GM18873 (cell line): ENCODE data around the gene CHDH.

Source experiments
- ATAC-seq: cut with Tn5 transposase; IDR thresholded peaks from one replicate; pipeline ENCODE4 v1.9.1; 2021; ENCODE audit warnings: mild to moderate bottlenecking, moderate library complexity, moderate number of reproducible peaks; ENCODE audit not compliant: unreplicated experiment, low FRiP score

CHDH gene

DNA sequence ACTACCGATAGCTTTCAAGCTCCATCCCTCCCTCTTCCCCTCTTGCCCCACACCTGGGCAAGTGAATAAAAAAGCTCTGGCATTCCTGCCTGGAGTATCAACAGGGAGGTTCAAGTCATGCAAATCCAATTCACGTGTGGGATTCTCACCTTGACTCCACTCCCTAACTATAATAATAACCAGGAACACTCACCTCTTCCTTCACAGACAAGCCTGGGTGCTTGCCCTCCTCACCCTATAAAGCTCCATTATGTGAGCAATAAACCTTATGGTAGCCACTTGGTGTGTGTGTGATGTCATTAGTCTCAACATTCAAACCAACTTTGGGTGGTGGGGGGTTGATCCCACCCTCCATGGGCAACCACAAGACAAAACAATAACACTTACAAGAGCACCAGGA lies 16.6 kb downstream of the CHDH start:
- no peak for ATAC-seq

- ATAC-seq = no peak
Observed at GRCh38 chr3:53828581-53828980, 17.6 kb downstream of the CHDH start.

DNA sequence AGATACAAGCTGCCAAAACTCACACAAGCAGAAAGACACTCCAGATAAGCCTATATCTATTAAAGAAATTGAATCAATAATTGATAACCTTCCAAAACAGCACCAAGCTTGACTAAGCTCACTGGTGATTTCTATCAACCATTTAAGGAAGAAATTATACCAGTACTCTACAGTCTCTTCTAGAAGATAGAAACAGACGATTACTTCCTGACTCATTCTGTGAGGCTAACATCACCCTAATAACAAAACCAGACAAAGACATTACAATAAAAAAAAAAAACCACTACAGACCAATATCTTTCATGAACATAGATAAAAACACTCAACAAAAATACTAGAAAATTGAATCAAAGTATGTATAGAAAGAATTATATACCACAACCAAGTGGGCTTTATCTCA lies 20.2 kb downstream of the CHDH start:
- no peak for ATAC-seq

GRCh38 chr3:53824795-53825194 lies 21.4 kb downstream of the CHDH start:
- ATAC-seq = no peak

DNA sequence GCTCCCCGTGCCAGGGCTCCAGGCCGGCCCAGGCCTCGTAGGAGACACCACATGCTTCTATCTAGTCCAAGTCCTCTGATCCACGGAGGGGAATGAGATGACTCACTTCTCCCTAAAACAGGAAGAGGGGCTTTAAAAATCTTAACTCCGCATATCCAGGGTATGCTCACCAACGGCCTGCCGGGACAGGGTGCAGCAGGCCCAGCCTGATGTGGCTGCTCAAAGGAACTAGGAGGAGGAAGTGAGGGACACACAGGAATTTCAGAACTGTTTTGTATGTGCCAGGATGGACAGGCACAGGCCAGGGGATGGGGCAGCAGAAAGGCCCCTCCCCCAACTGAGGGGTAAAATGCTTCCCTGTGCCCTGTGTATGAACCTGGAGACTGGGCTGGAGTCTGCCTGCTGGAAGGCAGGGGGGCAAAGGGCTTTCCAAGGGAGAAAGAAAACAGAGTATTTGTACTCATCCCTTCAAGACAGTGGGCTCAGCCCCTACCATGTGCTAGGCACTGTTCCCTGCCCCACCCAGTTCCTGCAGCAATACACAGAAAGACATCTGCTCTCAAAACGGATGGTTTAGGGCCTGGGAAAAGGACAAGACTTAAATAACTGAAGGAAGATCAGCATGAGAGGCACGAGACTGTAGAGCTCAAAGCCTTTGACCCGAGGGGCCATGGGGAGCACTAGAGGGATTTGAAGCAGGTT lies 22.1 kb downstream of the CHDH start:
- no peak for ATAC-seq

GRCh38 chr3:53823026-53823955 lies 22.9 kb downstream of the CHDH start:
- no peak for ATAC-seq

DNA sequence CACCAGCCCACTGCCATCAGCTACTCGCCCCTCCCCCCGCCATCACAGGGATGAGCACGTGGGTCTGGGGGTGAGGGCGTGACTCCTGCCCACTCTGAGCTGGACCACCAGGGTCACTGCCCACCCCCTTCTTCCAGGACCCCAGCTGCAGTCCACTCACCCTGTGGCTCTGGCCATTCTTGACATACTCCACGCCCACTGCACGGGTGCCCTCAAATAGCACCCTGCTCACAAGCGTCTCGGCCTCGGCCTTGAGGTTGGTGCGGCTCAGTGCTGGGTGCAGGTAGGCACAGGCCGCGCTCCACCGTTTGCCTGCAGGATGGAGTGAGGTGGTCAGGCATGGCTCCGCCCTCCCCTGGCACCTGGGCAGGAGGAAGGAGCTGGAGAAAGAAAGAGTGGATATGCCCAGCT lies 23.9 kb downstream of the CHDH start:
- no peak for ATAC-seq

- no peak for ATAC-seq
Observed at GRCh38 chr3:53821631-53822121, 24.5 kb downstream of the CHDH start.

GRCh38 chr3:53820756-53821580 lies 25.3 kb downstream of the CHDH start:
- ATAC-seq = no peak

DNA sequence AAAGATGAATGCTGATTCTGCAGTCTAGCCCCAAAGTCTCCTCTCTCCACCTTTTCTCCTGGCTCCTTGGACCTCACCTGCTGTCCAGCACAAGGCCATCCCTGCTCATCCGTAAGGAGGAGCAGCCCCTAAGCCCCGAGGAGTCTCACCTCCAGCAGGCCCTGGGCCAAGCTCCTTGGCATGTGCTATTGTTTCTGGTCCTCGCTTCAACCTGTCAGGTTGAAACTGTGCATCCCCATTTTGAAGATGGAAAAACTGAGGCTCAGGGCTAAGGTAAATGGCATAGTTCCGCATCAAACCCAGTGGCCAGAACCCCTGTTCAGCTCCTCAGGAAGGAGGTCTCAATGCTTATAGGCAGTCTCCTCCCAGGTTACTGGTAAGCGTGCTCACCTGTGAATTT lies 26.1 kb downstream of the CHDH start:
- no peak for ATAC-seq

DNA sequence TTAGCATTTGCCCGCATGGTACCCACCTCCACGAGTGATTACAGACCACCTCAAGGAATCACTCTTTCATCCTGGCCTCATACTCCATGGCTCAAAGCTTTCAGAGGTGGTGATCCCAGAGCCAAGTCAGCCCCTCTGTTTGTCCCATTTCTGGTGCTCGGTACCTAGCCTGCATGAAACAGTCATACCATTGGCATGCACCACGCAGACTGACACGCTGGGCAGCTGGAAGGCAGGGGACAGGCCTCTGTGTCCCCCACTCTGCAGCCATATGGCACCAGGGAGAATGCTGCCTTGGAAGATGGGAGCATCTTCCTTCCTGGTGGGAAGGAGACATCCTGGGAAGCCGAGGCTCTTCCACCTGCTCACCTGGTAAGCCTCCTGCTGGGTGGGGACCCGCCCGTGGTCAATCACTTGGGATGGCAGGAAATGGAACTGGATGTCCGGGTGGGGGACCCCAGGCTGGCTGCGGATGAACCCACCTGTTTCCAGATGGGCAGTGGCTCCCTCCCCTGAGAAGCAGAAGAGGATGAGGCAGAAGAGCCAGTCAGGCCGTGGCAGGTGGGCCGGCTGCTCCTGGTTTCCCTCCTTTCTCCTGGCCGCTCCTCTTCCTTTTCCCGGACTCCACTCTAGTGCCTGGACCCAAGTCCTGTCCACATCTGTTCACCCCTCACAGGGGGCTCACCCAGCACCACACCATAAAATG lies 26.9 kb downstream of the CHDH start:
- no peak for ATAC-seq

DNA sequence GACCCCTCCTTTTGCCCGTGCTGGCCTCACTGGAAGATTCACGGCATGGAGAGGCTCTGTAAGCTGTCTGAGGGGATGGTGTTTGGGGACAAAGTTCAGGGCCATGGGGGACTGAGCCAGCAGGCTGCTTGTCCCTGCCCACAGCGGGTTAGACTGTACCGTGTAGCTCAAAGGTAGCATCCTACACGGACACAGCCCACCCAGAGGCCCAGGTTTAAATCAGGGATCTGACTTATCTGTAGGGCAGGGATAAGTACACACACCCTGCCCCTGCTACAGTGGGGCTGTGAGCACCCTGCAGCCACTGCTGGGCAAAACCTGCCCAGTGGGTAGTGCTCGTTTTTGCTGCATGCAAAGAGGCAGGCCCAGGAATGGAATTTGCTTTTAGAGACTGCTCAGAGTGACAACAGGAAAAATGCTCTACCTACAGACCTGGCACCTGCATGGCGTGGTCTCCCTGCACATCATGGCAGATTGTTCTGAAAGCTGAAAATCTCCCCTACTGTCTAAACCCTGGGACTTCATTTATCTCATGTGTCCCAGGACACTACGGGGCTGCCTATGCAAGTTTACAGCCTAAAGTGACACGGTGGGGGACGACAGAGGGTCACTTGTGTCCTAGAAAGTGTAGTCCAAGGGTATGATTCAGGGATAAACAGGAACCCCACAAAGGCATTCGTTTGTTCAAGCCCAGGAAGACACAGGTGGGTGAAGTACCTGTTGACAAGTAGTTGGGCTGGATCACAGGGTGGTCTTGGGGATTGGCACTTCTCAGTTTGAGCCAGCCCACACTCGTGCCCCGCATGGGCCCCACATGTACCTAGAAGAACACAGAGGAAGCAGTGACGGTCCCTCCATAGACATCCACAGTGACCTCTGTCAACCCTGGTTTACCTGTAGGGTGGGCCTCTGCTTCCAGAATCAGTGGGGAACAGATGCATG lies 27.7 kb downstream of the CHDH start:
- ATAC-seq = no peak

GRCh38 chr3:53817809-53818208 lies 28.4 kb downstream of the CHDH start:
- no peak for ATAC-seq

DNA sequence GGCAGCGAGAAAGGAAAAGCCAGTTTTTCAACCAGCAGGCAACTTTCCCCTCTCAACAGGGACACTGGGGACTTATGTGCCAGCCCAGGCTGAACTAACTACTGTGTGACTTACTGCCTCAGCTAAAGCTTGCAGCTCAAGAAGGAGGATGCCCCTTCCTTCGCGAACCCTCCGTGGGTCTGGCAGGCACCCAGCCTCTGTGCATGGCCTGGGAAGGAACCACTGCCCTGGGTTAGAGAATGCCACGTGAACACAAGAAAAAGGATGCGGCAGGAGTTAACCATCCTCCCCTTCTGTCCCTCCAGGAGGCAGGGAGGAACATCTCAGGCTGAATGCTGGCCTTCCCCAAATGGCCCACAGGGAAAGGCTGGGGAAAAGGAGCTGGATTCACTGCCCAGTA lies 29.0 kb downstream of the CHDH start:
- no peak for ATAC-seq

- ATAC-seq = no peak
Observed at GRCh38 chr3:53816425-53816824, 29.8 kb downstream of the CHDH start.

DNA sequence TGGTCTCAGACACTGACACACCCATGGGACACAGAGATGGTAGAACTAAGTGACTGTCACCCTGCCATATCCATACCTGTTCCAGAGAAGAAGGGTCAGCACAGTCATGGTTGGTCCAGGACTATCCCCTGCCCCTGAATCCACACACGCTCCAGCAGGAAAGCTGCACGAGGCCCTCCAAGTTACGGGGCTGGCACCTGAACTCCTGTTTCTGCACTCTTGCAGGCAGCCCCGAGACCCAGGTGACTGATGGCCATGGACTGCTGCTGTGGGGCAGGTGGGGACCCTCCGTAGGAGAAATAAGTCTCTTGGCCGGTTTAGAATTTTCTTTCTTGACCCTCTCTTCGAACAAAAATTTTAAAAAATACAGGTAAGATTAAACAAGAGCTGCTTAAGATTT lies 30.6 kb downstream of the CHDH start:
- ATAC-seq = no peak

DNA sequence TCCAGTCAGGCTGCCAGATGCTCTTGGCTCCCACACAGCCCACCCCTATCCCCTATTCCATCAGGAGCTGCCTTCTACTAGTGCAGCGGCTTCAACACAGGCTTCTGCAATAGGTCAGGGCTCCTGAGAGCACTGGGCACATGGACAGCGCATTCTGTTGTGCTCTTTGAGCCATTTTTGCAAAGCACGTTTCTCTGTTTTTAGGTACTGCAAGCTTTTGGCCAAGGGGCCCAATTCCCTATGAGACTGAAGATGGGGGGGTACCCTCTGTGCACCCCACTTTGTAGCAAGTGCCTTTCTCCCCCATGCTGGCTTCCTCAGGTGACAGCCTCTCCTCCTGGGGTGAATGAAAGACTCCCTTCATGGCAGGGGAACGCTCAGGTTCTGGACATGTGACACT lies 31.2 kb downstream of the CHDH start:
- ATAC-seq = no peak

DNA sequence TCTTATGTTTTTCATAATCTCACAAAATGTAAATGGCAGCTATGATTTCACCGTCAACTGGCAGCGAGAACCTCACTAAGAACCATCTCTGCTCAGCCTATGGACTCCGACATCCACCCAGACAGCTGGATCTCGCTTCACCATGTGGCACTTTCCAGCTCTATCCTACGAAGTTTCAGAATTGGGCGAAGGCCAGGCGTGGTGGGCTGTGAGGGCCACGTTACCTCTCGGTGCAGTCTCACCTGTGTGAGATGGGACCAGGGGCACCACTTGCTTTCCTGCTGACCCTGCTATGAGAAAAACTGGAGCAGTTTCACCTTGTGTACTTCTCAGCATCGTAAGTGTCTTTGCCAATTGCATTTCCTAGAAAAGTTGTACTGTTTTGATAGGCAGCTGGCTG lies 32.3 kb downstream of the CHDH start:
- no peak for ATAC-seq

GRCh38 chr3:53813229-53813628 lies 33.0 kb downstream of the CHDH start:
- ATAC-seq = no peak
